Transverse colon (tissue), 4 donors: ENCODE data around the gene CXCL12. TPM values are rescaled to one million over a fixed set of nuclear protein-coding genes. Genes with fewer than 3 reads are reported as not detected.

ENCODE experiments used
- DNase-seq: peaks from one replicate; pipeline ENCODE4 v3.0.0-alpha.2; 2019
- H3K27ac ChIP-seq, 4 donors: fragments of 200-600 bp; sonication (generic); 2 replicates each; pipeline ENCODE4 v1.5.1; 2016 to 2018; ENCODE audit warnings: inconsistent platforms in 4 of 4
- H3K27me3 ChIP-seq: fragments of 200-600 bp; sonication (generic); 2 replicates; pipeline ENCODE4 v1.5.1; 2017; ENCODE audit warnings: inconsistent platforms
- H3K36me3 ChIP-seq, 4 donors: fragments of 200-600 bp; sonication (generic); 2 replicates each; pipeline ENCODE4 v1.5.1; 2017 to 2019; ENCODE audit warnings: inconsistent platforms in 4 of 4
- H3K4me1 ChIP-seq, 4 donors: fragments of 200-600 bp; sonication (generic); 2 replicates each; pipeline ENCODE4 v1.5.1; 2017 to 2020; ENCODE audit warnings: inconsistent platforms in 4 of 4
- H3K4me3 ChIP-seq, 4 donors: fragments of 200-600 bp; sonication (generic); 1 replicate in 1 of 4; 2 replicates in 3 of 4; pipeline versions ENCODE4 v1.5.1 to v1.6.1; 2017 to 2019; ENCODE audit warnings: inconsistent platforms in 4 of 4
- H3K9me3 ChIP-seq, 2 donors: fragments of 200-600 bp; sonication (generic); 2 replicates each; pipeline ENCODE4 v1.5.1; 2017 to 2019; ENCODE audit warnings: inconsistent platforms in 2 of 2
- CTCF ChIP-seq, 5 experiments: fragments of 200-600 bp in 3 of 5; fragments of 450-650 bp in 2 of 5; sonication (generic) in 3 of 5; IDR thresholded peaks; 1 replicate in 2 of 5; 2 replicates in 3 of 5; pipeline ENCODE4 v1.5.1; 2016 to 2017; ENCODE audit warnings: antibody characterized with exemption in 5 of 5, inconsistent platforms in 3 of 5, mild to moderate bottlenecking in 2 of 5, moderate library complexity in 1 of 5
- EP300 ChIP-seq: sonication (generic); formaldehyde crosslinking; IDR thresholded peaks from one replicate; pipeline ENCODE4 v1.6.1; 2017; ENCODE audit warnings: antibody characterized with exemption, low read depth
- POLR2A ChIP-seq: fragments of 450-650 bp; IDR thresholded peaks from one replicate; pipeline ENCODE4 v1.6.1; 2016; ENCODE audit warnings: antibody characterized with exemption, mild to moderate bottlenecking, moderate library complexity
- POLR2AphosphoS5 ChIP-seq, 3 donors: sonication (generic); formaldehyde crosslinking; IDR thresholded peaks; one replicate each; pipeline ENCODE4 v1.6.1; 2016; ENCODE audit warnings: antibody characterized with exemption in 3 of 3
- WGBS, 2 donors: methylation state at CpG; one replicate each; pipeline ENCODE4 v1.1.5; 2018; ENCODE audit warnings: low coverage in 1 of 2; 5-methylcytosine and 5-hydroxymethylcytosine counted together
- in situ Hi-C, 4 donors: fragments of 200-750 bp; cut with MboI; loops; one replicate each; pipeline versions ENCODE4 v1.15.0 to v1.15.1; 2017; ENCODE audit warnings: low sequenced_read_pairs in 3 of 4, low pct_ligation_motif_present in 1 of 4, low pct_unique_long_range_greater_than_20kb in 1 of 4
- intact Hi-C: fragments of 100-400 bp; cut with DNase I; formaldehyde crosslinking; loops from one replicate; pipeline ENCODE4 v1.15.1; 2023; ENCODE audit warnings: low total_unique reads
- total RNA-seq, 4 donors: library from RNA; depleted of rRNA; stranded (reverse); fragments of >200 nt; gene quantifications; one replicate each; pipeline ENCODE4 v1.1.0, GENCODE V29; 2016

The CXCL12 gene
- total RNA-seq, 4 donors from 2014 or later = 6.8 to 19.5 (median 17.9) TPM

- Histone ChIP-seq H3K27ac (no peak overlapping the region), H3K27me3 (no peaks in the 10 kb centered on the region), H3K4me3 (no peak overlapping the region), H3K9me3 (no peaks in the 10 kb centered on the region), H3K4me1 (no peaks in the 10 kb centered on the region), H3K36me3 (no peaks in the 10 kb centered on the region)
- TF ChIP-seq POLR2A = no peak
- no peak for TF ChIP-seq EP300
- TF ChIP-seq POLR2AphosphoS5 (IDR thresholded peaks at IDR 0.05) = no peak
- TF ChIP-seq CTCF (IDR thresholded peaks at IDR 0.05) = no peak
- no peak for DNase-seq
- WGBS, 2 donors = 75 to 89% methylated on average over 2 to 6 of the region's 6 CpGs
- in situ Hi-C loops (loop anchor here in 3 of 4 donors (25.0 kb wide), 1 partner anchor 462 kb away; no protein-coding TSS in a partner anchor), intact Hi-C loops (loop anchor here (10.0 kb wide), 1 partner anchor 455 kb away; no protein-coding TSS in a partner anchor)
These were observed 15.0 kb upstream of the CXCL12 start for GRCh38 chr10:44399659-44400451.

- no peaks in the 10 kb centered on the region for H3K36me3 ChIP-seq
- in situ Hi-C loops = loop anchor here in 3 of 4 donors (25.0 kb wide), 1 partner anchor 463 kb away; no protein-coding TSS in a partner anchor
- peaks cover 0 to 4% (median 0%) of the 10 kb centered on the region in 4 donors for H3K4me1 ChIP-seq
- intact Hi-C loops = loop anchor here (10.0 kb wide), 1 partner anchor 456 kb away; no protein-coding TSS in a partner anchor
- no peaks in the 10 kb centered on the region for H3K9me3 ChIP-seq
- no peak overlapping the region for H3K27ac ChIP-seq
- H3K27me3 ChIP-seq = no peaks in the 10 kb centered on the region
- TF ChIP-seq CTCF (IDR thresholded peaks at IDR 0.05) = no peak
- TF ChIP-seq EP300 = no peak
- TF ChIP-seq POLR2A = no peak
- TF ChIP-seq POLR2AphosphoS5 (IDR thresholded peaks at IDR 0.05) = no peak
- H3K4me3 ChIP-seq = no peak overlapping the region
- no peak for DNase-seq
- WGBS, 2 donors = 82 to 89% methylated on average over 3 to 14 of the region's 15 CpGs
These were observed 14.1 kb upstream of the CXCL12 start for GRCh38 chr10:44398747-44399658.

- Histone ChIP-seq H3K9me3 (no peaks in the 10 kb centered on the region), H3K27me3 (no peaks in the 10 kb centered on the region), H3K4me1 (peaks cover 3 to 11% (median 5%) of the 10 kb centered on the region in 4 donors), H3K36me3 (no peaks in the 10 kb centered on the region), H3K27ac (no peak overlapping the region), H3K4me3 (no peak overlapping the region)
- TF ChIP-seq POLR2A = no peak
- no peak for TF ChIP-seq CTCF (IDR thresholded peaks at IDR 0.05)
- no peak for TF ChIP-seq POLR2AphosphoS5 (IDR thresholded peaks at IDR 0.05)
- no peak for TF ChIP-seq EP300
- intact Hi-C loops (loop anchor here (10.0 kb wide), 1 partner anchor 457 kb away; no protein-coding TSS in a partner anchor), in situ Hi-C loops (loop anchor here in 3 of 4 donors (25.0 kb wide), 1 partner anchor 464 kb away; no protein-coding TSS in a partner anchor)
- WGBS, 2 donors = 79 to 80% methylated on average over 2 to 7 of the region's 7 CpGs
- no peak for DNase-seq
These were observed 13.4 kb upstream of the CXCL12 start for GRCh38 chr10:44398271-44398670.
